Parathyroid adenoma (tissue), 2 donors: Measurements from ENCODE around the gene DCTN2.
A peak's percentile ranks its signal among the peaks of the same experiment; 100 is the strongest.

ENCODE experiments used
- H2AFZ ChIP-seq: fragments of 300-600 bp; sonication (generic); one replicate; pipeline ENCODE4 v1.7.0; 2017; ENCODE audit warnings: antibody characterized with exemption, mild to moderate bottlenecking
- H3K27ac ChIP-seq: fragments of 300-600 bp; sonication (generic); one replicate; pipeline ENCODE4 v1.7.0; 2017
- H3K27me3 ChIP-seq: fragments of 300-600 bp; sonication (generic); one replicate; pipeline ENCODE4 v1.7.0; 2017; ENCODE audit warnings: low read length; ENCODE audit not compliant: control insufficient read depth, insufficient read depth
- H3K36me3 ChIP-seq: fragments of 300-600 bp; sonication (generic); one replicate; pipeline ENCODE4 v1.7.0; 2017; ENCODE audit warnings: low read length; ENCODE audit not compliant: control insufficient read depth, insufficient read depth
- H3K4me1 ChIP-seq: fragments of 300-600 bp; sonication (generic); one replicate; pipeline ENCODE4 v1.7.0; 2017; ENCODE audit warnings: control low read depth
- H3K4me2 ChIP-seq: fragments of 300-600 bp; sonication (generic); one replicate; pipeline ENCODE4 v1.7.0; 2017; ENCODE audit warnings: low read length
- H3K4me3 ChIP-seq: fragments of 300-600 bp; sonication (generic); one replicate; pipeline ENCODE4 v1.7.0; 2017; ENCODE audit warnings: low read depth, low read length
- H3K79me2 ChIP-seq: fragments of 300-600 bp; sonication (generic); one replicate; pipeline ENCODE4 v1.7.0; 2017; ENCODE audit warnings: control low read depth
- H3K9ac ChIP-seq: fragments of 300-600 bp; sonication (generic); one replicate; pipeline ENCODE4 v1.7.0; 2017; ENCODE audit warnings: mild to moderate bottlenecking
- H3K9me3 ChIP-seq: fragments of 300-600 bp; sonication (generic); one replicate; pipeline ENCODE4 v1.7.0; 2017; ENCODE audit warnings: low read length; ENCODE audit not compliant: control insufficient read depth
- TF ChIP-seq, protein P1 (sequence below): fragments of 300-600 bp; sonication (generic); IDR thresholded peaks from one replicate; pipeline ENCODE4 v1.7.0; 2017; ENCODE audit warnings: antibody characterized with exemption, mild to moderate bottlenecking
- donor health status: primary hyperparathyroidism.

DCTN2 gene

GRCh38 chr12:57491393-57492280 lies 55.4 kb downstream of the DCTN2 start:
- H3K79me2 ChIP-seq: peaks cover 8% of the 10 kb centered on the region
- peaks cover 3% of the 10 kb centered on the region for H3K4me1 ChIP-seq
- H3K27ac ChIP-seq: no peak overlapping the region
- TF ChIP-seq, protein P1, sequence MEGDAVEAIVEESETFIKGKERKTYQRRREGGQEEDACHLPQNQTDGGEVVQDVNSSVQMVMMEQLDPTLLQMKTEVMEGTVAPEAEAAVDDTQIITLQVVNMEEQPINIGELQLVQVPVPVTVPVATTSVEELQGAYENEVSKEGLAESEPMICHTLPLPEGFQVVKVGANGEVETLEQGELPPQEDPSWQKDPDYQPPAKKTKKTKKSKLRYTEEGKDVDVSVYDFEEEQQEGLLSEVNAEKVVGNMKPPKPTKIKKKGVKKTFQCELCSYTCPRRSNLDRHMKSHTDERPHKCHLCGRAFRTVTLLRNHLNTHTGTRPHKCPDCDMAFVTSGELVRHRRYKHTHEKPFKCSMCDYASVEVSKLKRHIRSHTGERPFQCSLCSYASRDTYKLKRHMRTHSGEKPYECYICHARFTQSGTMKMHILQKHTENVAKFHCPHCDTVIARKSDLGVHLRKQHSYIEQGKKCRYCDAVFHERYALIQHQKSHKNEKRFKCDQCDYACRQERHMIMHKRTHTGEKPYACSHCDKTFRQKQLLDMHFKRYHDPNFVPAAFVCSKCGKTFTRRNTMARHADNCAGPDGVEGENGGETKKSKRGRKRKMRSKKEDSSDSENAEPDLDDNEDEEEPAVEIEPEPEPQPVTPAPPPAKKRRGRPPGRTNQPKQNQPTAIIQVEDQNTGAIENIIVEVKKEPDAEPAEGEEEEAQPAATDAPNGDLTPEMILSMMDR: no peak
- H3K9me3 ChIP-seq: no peaks in the 10 kb centered on the region
- no peaks in the 10 kb centered on the region for H3K27me3 ChIP-seq
- H3K36me3 ChIP-seq: no peaks in the 10 kb centered on the region
- H3K4me3 ChIP-seq: no peak overlapping the region
- no peak overlapping the region for H3K9ac ChIP-seq
- no peak overlapping the region for H2AFZ ChIP-seq
- H3K4me2 ChIP-seq: no peak overlapping the region

DNA sequence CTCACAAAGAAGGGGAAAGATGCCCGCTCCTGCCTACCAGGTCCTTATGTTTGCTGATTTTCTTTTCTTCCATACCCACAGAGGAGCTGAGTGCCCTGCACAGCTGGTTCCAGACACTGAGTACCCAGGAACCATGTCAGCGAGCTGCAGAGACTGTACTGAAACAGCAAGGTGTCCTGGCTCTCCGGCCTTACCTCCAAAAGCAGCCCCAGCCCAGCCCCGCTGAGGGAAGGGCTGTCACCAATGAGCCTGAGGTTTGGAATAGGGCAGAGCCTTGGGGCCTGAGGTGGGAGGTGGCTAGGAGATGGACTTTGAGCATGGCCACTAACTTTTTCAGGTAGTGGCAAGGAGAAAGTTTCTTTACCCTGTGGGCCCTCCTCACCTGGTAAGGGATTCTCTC lies 56.9 kb downstream of the DCTN2 start:
- TF ChIP-seq, protein P1: no peak
- Histone ChIP-seq H3K9me3 (no peaks in the 10 kb centered on the region), H3K9ac (no peak overlapping the region), H3K4me2 (no peak overlapping the region), H3K4me1 (peaks cover 3% of the 10 kb centered on the region), H3K27me3 (no peaks in the 10 kb centered on the region), H3K36me3 (no peaks in the 10 kb centered on the region), H3K4me3 (no peak overlapping the region), H3K27ac (no peak overlapping the region), H2AFZ (no peak overlapping the region), H3K79me2 (peaks cover 8% of the 10 kb centered on the region)

GRCh38 chr12:57489157-57489641 lies 57.8 kb downstream of the DCTN2 start:
- Histone ChIP-seq H3K79me2 (peaks cover 8% of the 10 kb centered on the region), H3K9me3 (no peaks in the 10 kb centered on the region), H3K4me3 (no peak overlapping the region), H3K4me2 (no peak overlapping the region), H3K9ac (no peak overlapping the region), H3K36me3 (no peaks in the 10 kb centered on the region), H2AFZ (no peak overlapping the region), H3K4me1 (peaks cover 3% of the 10 kb centered on the region), H3K27me3 (no peaks in the 10 kb centered on the region), H3K27ac (no peak overlapping the region)
- TF ChIP-seq, protein P1: no peak

DNA sequence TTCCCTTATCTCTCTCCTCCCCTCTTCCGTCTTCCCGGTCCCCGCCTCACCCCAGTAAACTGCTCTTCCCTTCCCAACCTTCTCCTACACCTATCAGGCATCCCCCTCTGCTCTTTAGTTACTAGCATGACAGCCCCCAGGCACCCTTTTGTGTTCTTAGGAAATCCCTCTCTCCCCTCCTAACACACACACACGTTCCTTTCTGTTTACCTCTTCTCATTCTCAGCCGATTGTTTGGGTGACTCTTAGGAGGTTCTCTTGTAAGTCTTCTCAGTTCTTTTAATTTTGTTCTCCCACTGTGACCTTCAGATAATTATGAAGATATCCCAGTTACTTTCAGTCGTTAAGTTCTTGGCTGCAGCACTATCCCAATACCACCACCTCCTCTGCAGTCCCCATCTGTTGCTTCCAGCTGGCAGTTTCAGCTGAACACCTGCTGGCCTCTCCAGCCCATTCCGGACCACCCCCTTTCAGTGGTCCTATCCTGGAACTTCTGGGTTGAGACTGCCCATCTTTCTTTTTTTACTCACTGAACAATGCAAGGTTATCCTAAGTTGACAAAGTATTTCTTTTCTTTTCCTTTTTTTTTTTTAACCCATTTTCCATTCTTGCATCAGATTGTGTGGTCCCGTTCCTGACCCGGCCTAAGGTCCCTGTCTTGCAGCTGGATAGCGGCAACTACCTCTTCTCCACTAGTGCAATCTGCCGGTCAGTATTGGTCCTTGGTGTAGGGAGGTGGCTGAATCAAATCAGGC lies 58.4 kb downstream of the DCTN2 start:
- peak overlapping the region; percentile 89 for H3K4me3 ChIP-seq
- H3K27me3 ChIP-seq: no peaks in the 10 kb centered on the region
- no peaks in the 10 kb centered on the region for H3K9me3 ChIP-seq
- H3K79me2 ChIP-seq: peaks cover 8% of the 10 kb centered on the region
- H3K27ac ChIP-seq: peak overlapping the region; percentile 31
- no peaks in the 10 kb centered on the region for H3K36me3 ChIP-seq
- H2AFZ ChIP-seq: peak overlapping the region; percentile 79
- peaks cover 3% of the 10 kb centered on the region for H3K4me1 ChIP-seq
- H3K4me2 ChIP-seq: peak overlapping the region; percentile 59
- TF ChIP-seq, protein P1: no peak
- no peak overlapping the region for H3K9ac ChIP-seq
